ENCODE results near the gene INTS4.
A peak's percentile ranks its signal among the peaks of the same experiment; 100 is the strongest.
"Not testable (repeated sequence)": the region's sequence is repeated elsewhere in the genome, so short reads cannot be mapped to it uniquely, and the experiment has no call there.

Gene INTS4, protein sequence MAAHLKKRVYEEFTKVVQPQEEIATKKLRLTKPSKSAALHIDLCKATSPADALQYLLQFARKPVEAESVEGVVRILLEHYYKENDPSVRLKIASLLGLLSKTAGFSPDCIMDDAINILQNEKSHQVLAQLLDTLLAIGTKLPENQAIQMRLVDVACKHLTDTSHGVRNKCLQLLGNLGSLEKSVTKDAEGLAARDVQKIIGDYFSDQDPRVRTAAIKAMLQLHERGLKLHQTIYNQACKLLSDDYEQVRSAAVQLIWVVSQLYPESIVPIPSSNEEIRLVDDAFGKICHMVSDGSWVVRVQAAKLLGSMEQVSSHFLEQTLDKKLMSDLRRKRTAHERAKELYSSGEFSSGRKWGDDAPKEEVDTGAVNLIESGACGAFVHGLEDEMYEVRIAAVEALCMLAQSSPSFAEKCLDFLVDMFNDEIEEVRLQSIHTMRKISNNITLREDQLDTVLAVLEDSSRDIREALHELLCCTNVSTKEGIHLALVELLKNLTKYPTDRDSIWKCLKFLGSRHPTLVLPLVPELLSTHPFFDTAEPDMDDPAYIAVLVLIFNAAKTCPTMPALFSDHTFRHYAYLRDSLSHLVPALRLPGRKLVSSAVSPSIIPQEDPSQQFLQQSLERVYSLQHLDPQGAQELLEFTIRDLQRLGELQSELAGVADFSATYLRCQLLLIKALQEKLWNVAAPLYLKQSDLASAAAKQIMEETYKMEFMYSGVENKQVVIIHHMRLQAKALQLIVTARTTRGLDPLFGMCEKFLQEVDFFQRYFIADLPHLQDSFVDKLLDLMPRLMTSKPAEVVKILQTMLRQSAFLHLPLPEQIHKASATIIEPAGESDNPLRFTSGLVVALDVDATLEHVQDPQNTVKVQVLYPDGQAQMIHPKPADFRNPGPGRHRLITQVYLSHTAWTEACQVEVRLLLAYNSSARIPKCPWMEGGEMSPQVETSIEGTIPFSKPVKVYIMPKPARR

GRCh38 chr11:77994434-77995362 lies at the start of gene INTS4:
Gene INTS4 (minus strand): TSS chr11:77994668. CDS start chr11:77994643, 25 bp downstream.
- peak; percentile 100 for DNase-seq

DNA sequence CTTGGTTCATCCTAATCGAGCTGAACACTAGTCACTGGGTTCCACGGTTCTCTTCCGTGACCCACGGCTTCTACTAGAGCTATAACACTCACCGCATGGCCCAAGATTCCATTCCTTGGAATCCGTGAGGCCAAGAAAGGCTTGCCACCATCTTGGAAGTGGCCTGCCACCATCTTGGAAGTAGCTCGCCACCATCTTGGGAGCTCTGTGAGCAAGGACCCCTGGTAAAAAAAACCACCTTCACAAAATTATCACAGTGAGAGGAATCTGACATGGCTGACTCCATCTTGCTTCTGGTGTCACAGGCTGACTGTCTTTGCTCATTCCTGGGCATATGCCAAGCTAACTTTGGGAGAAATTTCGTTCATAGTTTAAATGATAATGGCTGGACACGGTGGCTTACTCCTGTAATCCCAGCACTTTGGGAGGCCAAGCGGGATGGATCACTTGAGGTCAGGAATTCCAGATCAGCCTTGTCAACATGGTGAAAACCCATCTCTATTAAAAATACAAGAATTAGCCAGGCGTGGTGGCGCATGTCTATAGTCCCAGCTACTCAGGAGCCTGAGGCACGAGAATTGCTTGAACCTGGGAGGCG lies 47.5 kb upstream of the INTS4 start:
- DNase-seq: no peak

GRCh38 chr11:78041380-78041719 lies 46.9 kb upstream of the INTS4 start:
- DNase-seq: not testable (repeated sequence)

GRCh38 chr11:78040691-78041379 lies 46.4 kb upstream of the INTS4 start:
- no peak for DNase-seq

DNA sequence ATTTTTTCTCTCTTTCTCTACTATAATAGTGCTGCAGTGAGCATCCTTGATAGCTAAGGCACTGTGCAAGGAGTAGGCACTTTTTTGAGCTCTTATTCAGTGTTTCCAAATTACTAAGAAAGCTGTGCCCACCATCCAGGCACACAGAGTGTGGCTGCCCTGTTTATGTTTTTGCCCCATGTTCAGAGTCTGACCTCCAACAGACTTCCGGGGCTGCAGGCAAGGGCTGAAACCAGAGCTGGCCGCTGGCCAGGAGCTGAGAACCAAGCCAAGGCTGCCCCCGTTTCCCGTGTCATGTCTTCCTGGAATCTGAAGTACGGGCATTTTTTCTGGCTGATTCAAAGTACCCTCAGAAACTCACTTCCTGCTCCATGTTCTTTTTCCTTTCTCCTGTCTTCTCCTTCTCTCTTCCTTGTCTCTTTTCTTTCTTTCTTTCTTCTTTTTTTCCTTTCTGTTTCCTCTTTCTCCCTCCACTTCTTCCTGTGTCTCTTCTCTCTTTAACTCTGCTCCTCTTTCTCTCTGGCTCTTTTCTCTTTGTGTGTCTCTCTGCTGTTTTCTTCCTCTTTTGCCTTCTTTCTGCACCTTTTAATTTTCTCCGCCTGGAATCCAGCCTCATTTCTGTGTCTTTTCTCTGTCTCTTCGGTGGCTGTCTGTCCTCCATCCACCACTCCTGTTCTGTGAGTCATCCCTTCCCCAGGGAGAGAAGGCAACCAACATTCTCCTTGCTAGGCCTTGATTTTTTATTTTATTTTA lies 45.6 kb upstream of the INTS4 start:
- DNase-seq: peak; percentile 79

- DNase-seq: no peak
These were observed 45.0 kb upstream of the INTS4 start for GRCh38 chr11:78039391-78039918.

- no peak for DNase-seq
These were observed 44.3 kb upstream of the INTS4 start for GRCh38 chr11:78038697-78039313.

- DNase-seq: no peak
These were observed 43.6 kb upstream of the INTS4 start for GRCh38 chr11:78037825-78038620.

GRCh38 chr11:78037056-78037455 lies 42.6 kb upstream of the INTS4 start:
- no peak for DNase-seq

DNA sequence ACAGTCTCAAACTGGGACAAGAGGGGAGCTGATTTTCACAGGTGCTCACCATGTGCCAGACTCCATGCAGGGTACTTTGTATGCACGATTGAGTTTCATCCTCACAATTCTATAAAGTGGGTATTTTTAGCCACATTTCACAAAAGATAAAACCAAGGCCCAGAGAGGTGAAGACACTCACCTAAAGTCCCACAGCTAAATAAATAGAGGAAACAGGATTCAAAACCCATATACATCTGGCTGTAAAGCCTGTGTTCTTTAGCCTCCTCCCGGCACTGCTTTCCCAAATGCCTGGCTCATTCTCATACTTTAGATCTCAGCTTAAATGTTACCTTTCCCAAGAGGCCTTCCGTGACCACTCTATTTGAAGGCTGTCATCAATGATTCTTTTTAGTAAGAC lies 41.8 kb upstream of the INTS4 start:
- DNase-seq: no peak

- no peak for DNase-seq
These were observed 40.2 kb upstream of the INTS4 start for GRCh38 chr11:78034623-78035022.

DNA sequence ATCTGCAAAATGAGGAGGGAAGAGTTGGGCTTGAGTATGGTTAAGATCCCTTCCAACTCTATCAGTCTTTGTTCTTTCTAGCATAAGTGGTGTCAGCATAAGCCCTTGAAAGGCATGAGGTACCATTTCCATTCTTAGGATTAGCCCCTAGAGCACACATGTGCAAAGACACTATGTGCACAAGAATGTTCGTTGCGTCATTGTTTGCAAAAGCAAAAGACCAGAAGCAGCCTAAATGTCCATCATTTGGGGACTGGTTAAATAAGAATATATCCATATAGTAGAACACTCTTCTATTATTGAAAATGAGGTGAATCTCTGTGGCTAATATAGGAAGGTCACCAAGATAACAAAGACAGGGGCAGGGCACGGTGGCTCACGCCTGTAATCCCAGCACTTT lies 38.6 kb upstream of the INTS4 start:
- no peak for DNase-seq

GRCh38 chr11:78032090-78032489 lies 37.6 kb upstream of the INTS4 start:
- DNase-seq: no peak

- no peak for DNase-seq
These were observed 37.2 kb upstream of the INTS4 start for GRCh38 chr11:78031629-78032028.

- peak; percentile 99 for DNase-seq
These were observed 36.2 kb upstream of the INTS4 start for GRCh38 chr11:78030429-78031325.

DNA sequence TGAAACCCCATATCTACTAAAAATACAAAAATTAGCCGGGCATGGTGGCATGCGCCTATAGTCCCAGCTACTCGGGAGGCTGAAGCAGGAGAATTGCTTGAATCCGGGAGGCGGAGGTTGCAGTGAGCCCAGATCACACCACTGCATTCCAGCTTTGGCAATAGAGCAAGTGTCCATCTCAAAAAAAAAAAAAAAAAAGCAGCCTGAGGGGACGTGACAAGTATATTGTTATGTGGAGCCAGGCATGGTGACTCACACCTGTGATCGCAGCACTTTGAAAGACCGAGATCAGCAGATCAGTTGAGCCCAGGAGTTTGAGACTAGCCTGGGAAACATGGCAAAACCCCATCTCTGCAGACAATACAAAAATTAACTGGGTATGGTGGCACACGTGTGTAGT lies 34.0 kb upstream of the INTS4 start:
- not testable (repeated sequence) for DNase-seq

DNA sequence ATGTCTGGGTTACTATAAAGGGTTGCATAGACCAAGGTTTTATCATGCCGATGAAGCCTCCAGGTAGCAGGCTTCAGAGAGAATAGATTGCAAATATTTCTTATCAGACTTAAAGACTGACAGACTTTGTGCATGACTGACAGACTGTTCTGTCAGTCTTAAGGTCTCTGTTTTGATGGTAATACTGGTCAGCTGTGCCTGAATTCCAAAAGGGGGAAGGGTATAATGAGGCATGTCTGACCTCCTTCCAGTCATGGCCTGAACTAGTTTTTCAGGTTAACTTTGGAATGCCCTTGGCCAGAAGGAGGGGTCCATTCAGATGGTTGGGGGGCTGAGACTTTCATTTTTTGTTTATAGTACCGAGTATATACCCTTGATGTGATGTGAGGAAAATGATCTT lies 33.3 kb upstream of the INTS4 start:
- DNase-seq: no peak

- DNase-seq: no peak
These were observed 30.9 kb upstream of the INTS4 start for GRCh38 chr11:78025378-78025777.
